NB4 (cell line): ENCODE measurements around the gene FRY.

Experiments
- CTCF ChIP-seq: IDR thresholded peaks from one replicate; pipeline ENCODE4 v1.5.1; 2012; ENCODE audit warnings: low read depth, low read length
- POLR2A ChIP-seq: IDR thresholded peaks from 2 replicates; pipeline ENCODE4 v1.6.1; 2011; ENCODE audit warnings: mild to moderate bottlenecking; ENCODE audit not compliant: insufficient read length; ENCODE audit errors: extremely low read depth
- TF ChIP-seq, protein P1 (sequence below): IDR thresholded peaks from 2 replicates; pipeline ENCODE4 v1.6.1; 2011; ENCODE audit warnings: low read depth, low read length

GRCh38 chr13:32007494-32007893 is 24.1 kb upstream of the FRY start:
- TF ChIP-seq, protein P1, sequence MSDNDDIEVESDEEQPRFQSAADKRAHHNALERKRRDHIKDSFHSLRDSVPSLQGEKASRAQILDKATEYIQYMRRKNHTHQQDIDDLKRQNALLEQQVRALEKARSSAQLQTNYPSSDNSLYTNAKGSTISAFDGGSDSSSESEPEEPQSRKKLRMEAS, result no peak
- TF ChIP-seq CTCF (no peak), POLR2A (no peak)
